ENCODE measurements around the gene TTC12. TPM values are rescaled to one million over a fixed set of nuclear protein-coding genes. Genes with fewer than 3 reads are reported as not detected.

TTC12 gene
- total and polyA plus RNA-seq, 2 donors from 2014 or later = 16.7 to 34.4 TPM

GRCh38 chr11:113283881-113284280 is 30.5 kb upstream of the TTC12 start:
- intact Hi-C loops (cut with DNase I) = no loop called here
- Histone ChIP-seq H3K4me3 (ENCODE audit: low read length in 3 of 3) (no peak overlapping the region), H3K9ac (ENCODE audit: low read length in 3 of 3) (no peak overlapping the region), H3K4me1 (ENCODE audit: control insufficient read depth in 2 of 3, insufficient read depth in 2 of 3, low read depth in 1 of 3, low read length in 3 of 3) (no peaks in the 10 kb centered on the region), H3K27ac (ENCODE audit: low read depth in 2 of 2, low read length in 2 of 2) (no peak overlapping the region), H3K36me3 (ENCODE audit: control insufficient read depth in 2 of 3, insufficient read depth in 3 of 3, low read length in 3 of 3) (no peaks in the 10 kb centered on the region), H3K27me3 (ENCODE audit: control insufficient read depth, insufficient read depth, low read length) (no peaks in the 10 kb centered on the region), H3K9me3 (ENCODE audit: control insufficient read depth in 2 of 3, insufficient read depth in 1 of 3, low read length in 3 of 3) (no peaks in the 10 kb centered on the region)
- DNase-seq = no peak
- no peak for TF ChIP-seq CTCF (IDR thresholded peaks at IDR 0.05; ENCODE audit: borderline replicate concordance, extremely low read depth, insufficient read depth)
- FAIRE-seq = no peak

GRCh38 chr11:113286009-113286408 is 28.4 kb upstream of the TTC12 start:
- no peak overlapping the region for H3K9ac ChIP-seq (ENCODE audit: low read length in 3 of 3)
- TF ChIP-seq CTCF (IDR thresholded peaks at IDR 0.05; ENCODE audit: borderline replicate concordance, extremely low read depth, insufficient read depth) = no peak
- no peaks in the 10 kb centered on the region for H3K27me3 ChIP-seq (ENCODE audit: control insufficient read depth, insufficient read depth, low read length)
- intact Hi-C loops (cut with DNase I) = no loop called here
- no peak overlapping the region for H3K27ac ChIP-seq (ENCODE audit: low read depth in 2 of 2, low read length in 2 of 2)
- H3K4me3 ChIP-seq (ENCODE audit: low read length in 3 of 3) = no peak overlapping the region
- DNase-seq (no peak), FAIRE-seq (no peak)
- no peaks in the 10 kb centered on the region for H3K36me3 ChIP-seq (ENCODE audit: control insufficient read depth in 2 of 3, insufficient read depth in 3 of 3, low read length in 3 of 3)
- H3K4me1 ChIP-seq (ENCODE audit: control insufficient read depth in 2 of 3, insufficient read depth in 2 of 3, low read depth in 1 of 3, low read length in 3 of 3) = peaks cover 0 to 2% (median 0%) of the 10 kb centered on the region in 3 donors
- no peaks in the 10 kb centered on the region for H3K9me3 ChIP-seq (ENCODE audit: control insufficient read depth in 2 of 3, insufficient read depth in 1 of 3, low read length in 3 of 3)

- Histone ChIP-seq H3K27me3 (ENCODE audit: control insufficient read depth, insufficient read depth, low read length) (no peaks in the 10 kb centered on the region), H3K27ac (ENCODE audit: low read depth in 2 of 2, low read length in 2 of 2) (no peak overlapping the region), H3K9ac (ENCODE audit: low read length in 3 of 3) (no peak overlapping the region), H3K36me3 (ENCODE audit: control insufficient read depth in 2 of 3, insufficient read depth in 3 of 3, low read length in 3 of 3) (no peaks in the 10 kb centered on the region), H3K9me3 (ENCODE audit: control insufficient read depth in 2 of 3, insufficient read depth in 1 of 3, low read length in 3 of 3) (no peaks in the 10 kb centered on the region), H3K4me1 (ENCODE audit: control insufficient read depth in 2 of 3, insufficient read depth in 2 of 3, low read depth in 1 of 3, low read length in 3 of 3) (peaks cover 0 to 2% (median 0%) of the 10 kb centered on the region in 3 donors), H3K4me3 (ENCODE audit: low read length in 3 of 3) (no peak overlapping the region)
- DNase-seq = peak in 1 of 5 donors; percentile 18
- TF ChIP-seq CTCF (IDR thresholded peaks at IDR 0.05; ENCODE audit: borderline replicate concordance, extremely low read depth, insufficient read depth) = no peak
- intact Hi-C loops (cut with DNase I) = no loop called here
- no peak for FAIRE-seq
Observed at GRCh38 chr11:113286509-113287497, 27.6 kb upstream of the TTC12 start.

All from kidney (tissue), 14 donors.